Suprapubic skin (tissue), 4 donors: ENCODE results near the gene RAD9A. TPM values are rescaled to one million over a fixed set of nuclear protein-coding genes. Genes with fewer than 3 reads are reported as not detected.
"Not testable (repeated sequence)": the region's sequence is repeated elsewhere in the genome, so short reads cannot be mapped to it uniquely, and the experiment has no call there.

ENCODE experiments used
- DNase-seq, 2 donors: peaks; one replicate each; pipeline ENCODE4 v3.0.0-alpha.2; 2019; ENCODE audit warnings: low spot score in 2 of 2
- H3K27ac ChIP-seq: fragments of 200-600 bp; sonication (generic); one replicate; pipeline ENCODE4 v1.5.1; 2019
- H3K27me3 ChIP-seq: fragments of 200-600 bp; sonication (generic); one replicate; pipeline ENCODE4 v1.5.1; 2019
- H3K36me3 ChIP-seq: fragments of 200-600 bp; sonication (generic); one replicate; pipeline ENCODE4 v1.5.1; 2019
- H3K4me1 ChIP-seq: fragments of 200-600 bp; sonication (generic); one replicate; pipeline ENCODE4 v1.5.1; 2019
- H3K4me3 ChIP-seq: fragments of 200-600 bp; sonication (generic); one replicate; pipeline ENCODE4 v1.5.1; 2019; ENCODE audit warnings: mild to moderate bottlenecking
- H3K9me3 ChIP-seq: fragments of 200-600 bp; sonication (generic); one replicate; pipeline ENCODE4 v1.5.1; 2019
- CTCF ChIP-seq, 2 donors: fragments of 200-600 bp in 1 of 2; fragments of 450-650 bp in 1 of 2; sonication (generic) in 1 of 2; IDR thresholded peaks; one replicate each; pipeline ENCODE4 v1.5.1; 2016 to 2019; ENCODE audit warnings: antibody characterized with exemption in 2 of 2, mild to moderate bottlenecking in 1 of 2, moderate library complexity in 1 of 2
- EP300 ChIP-seq: sonication (generic); formaldehyde crosslinking; IDR thresholded peaks from one replicate; pipeline ENCODE4 v1.6.1; 2017; ENCODE audit warnings: antibody characterized with exemption
- POLR2A ChIP-seq, 2 donors: fragments of 450-650 bp; IDR thresholded peaks; one replicate each; pipeline ENCODE4 v1.6.1; 2017; ENCODE audit warnings: antibody characterized with exemption in 2 of 2, mild to moderate bottlenecking in 2 of 2, moderate library complexity in 2 of 2
- POLR2AphosphoS5 ChIP-seq, 3 donors: sonication (generic); formaldehyde crosslinking; IDR thresholded peaks; one replicate each; pipeline ENCODE4 v1.6.1; 2017; ENCODE audit warnings: antibody characterized with exemption in 3 of 3
- WGBS: methylation state at CpG from one replicate; pipeline ENCODE4 v1.1.5; 2018; 5-methylcytosine and 5-hydroxymethylcytosine counted together
- total RNA-seq, 4 donors: library from RNA; depleted of rRNA; stranded (reverse); fragments of >200 nt; gene quantifications; one replicate each; pipeline ENCODE4 v1.1.0, GENCODE V29; 2016

Gene RAD9A
- total RNA-seq, 4 donors from 2014 or later = 24.1 to 86.9 (median 28.5) TPM

DNA sequence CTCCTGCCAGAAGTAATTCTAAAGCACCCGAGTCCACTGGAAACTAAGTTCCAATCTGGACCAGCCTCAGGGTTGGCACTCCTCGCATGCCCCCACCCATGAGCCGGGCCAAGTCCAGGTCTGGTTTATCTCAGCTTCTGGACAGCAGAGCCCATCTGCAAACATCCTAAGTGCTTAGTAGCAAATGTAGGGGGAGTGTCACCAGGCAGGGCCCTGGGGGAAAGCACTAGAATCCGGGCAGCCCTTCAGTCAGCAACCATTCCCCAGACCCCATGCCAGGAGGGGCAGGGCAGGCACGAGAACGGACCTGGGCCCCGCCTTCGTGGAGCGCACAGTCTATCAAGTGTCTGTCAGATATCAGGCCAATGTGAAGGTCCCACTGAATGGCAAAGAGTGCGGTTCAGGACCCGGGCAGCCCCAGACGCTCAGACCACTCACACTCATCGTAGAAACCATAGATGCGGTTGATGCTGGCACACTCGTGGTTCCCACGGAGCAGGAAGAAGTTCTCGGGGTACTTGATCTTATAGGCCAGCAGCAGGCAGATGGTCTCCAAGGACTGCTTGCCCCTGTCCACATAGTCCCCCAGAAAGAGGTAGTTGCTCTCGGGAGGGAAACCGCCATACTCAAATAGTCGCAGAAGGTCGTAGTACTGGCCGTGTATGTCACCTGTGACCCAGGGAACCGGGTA lies 8.6 kb downstream of the RAD9A start:
- TF ChIP-seq POLR2A (IDR thresholded peaks at IDR 0.05) = no peak
- no peak for TF ChIP-seq EP300
- TF ChIP-seq CTCF (IDR thresholded peaks at IDR 0.05) = no peak
- no peak for TF ChIP-seq POLR2AphosphoS5 (IDR thresholded peaks at IDR 0.05)
- H3K27me3 ChIP-seq = no peaks in the 10 kb centered on the region
- no peaks in the 10 kb centered on the region for H3K9me3 ChIP-seq
- no peak for DNase-seq
- peak overlapping the region; percentile 96 for H3K27ac ChIP-seq
- H3K4me1 ChIP-seq = peaks cover 41% of the 10 kb centered on the region
- 20% methylated on average over 13 of the region's 23 CpGs for WGBS
- peak overlapping the region; percentile 90 for H3K4me3 ChIP-seq
- H3K36me3 ChIP-seq = peaks cover 43% of the 10 kb centered on the region

GRCh38 chr11:67400942-67401494 lies 9.2 kb downstream of the RAD9A start:
- no peak for DNase-seq

DNA sequence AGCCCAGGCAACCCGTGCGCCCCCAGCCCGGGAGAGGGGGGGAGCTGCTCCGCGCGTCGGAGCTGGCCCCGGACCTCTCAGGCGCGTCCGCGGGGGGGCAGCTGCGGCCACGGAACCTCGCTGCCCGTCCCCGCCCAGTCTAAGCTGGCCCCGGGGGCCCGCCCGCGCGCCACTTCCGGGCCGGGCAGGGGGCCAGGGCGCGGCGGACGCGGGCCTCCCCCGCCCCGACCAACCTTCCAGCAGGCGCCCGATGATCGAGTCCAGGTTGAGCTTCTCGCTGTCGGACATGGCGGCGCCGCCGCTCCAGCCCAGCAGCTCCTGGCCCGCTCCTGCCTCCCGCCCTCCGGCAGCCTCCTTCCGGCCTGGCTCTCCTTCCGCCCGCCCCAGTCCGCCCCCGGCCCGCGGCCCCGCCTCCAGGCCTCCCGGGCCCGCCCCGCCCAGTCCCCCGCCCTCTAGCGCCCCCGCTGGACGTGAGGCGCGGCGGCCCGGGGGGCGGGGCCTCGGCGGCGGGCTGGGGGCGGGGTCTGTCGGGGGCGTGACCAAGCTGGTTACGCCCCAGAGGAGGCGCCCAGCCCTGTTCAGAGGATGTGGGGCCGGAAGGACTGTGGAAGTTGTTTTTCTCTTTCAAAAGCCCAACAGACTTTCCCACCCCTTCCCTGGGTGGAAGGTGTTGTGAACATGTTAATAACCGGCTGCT lies 9.9 kb downstream of the RAD9A start, which contains the start of gene PPP1CA:
Gene PPP1CA (minus strand): TSS at position 364 of the 697 bp plus-strand sequence. CDS start 76 bp downstream, at position 288.
- TF ChIP-seq EP300 = no peak
- no peak for TF ChIP-seq POLR2AphosphoS5 (IDR thresholded peaks at IDR 0.05)
- TF ChIP-seq CTCF (IDR thresholded peaks at IDR 0.05) = peak in 1 of 2 donors; percentile 73
- peak in 1 of 2 donors; percentile 30 for TF ChIP-seq POLR2A (IDR thresholded peaks at IDR 0.05)
- Histone ChIP-seq H3K9me3 (no peaks in the 10 kb centered on the region), H3K4me1 (peaks cover 41% of the 10 kb centered on the region), H3K4me3 (peak within 1 kb of the TSS; percentile 90), H3K27ac (peak within 1 kb of the TSS; percentile 96), H3K36me3 (peaks cover 32% of the 10 kb centered on the region), H3K27me3 (no peaks in the 10 kb centered on the region)
- WGBS = no CpG with 5 or more reads among the region's 73 CpGs
- DNase-seq = peak; percentile 92 to 93

More at GRCh38 chr11:67400942-67401494, 9.2 kb downstream of the RAD9A start:
- no peaks in the 10 kb centered on the region for H3K9me3 ChIP-seq
- peaks cover 41% of the 10 kb centered on the region for H3K4me1 ChIP-seq
- WGBS = 17% methylated on average over 1 of the region's 27 CpGs
- TF ChIP-seq EP300 (no peak), POLR2AphosphoS5 (IDR thresholded peaks at IDR 0.05) (no peak), CTCF (IDR thresholded peaks at IDR 0.05) (no peak), POLR2A (IDR thresholded peaks at IDR 0.05) (no peak)
- H3K27me3 ChIP-seq = no peaks in the 10 kb centered on the region
- peak overlapping the region; percentile 90 for H3K4me3 ChIP-seq
- peaks cover 37% of the 10 kb centered on the region for H3K36me3 ChIP-seq
- peak overlapping the region; percentile 96 for H3K27ac ChIP-seq

- H3K27me3 ChIP-seq, DNase-seq, H3K9me3 ChIP-seq: not testable (repeated sequence)
- H3K4me1 ChIP-seq = peaks cover 42% of the 10 kb centered on the region
- 42% methylated on average over 19 of the region's 19 CpGs for WGBS
- peak overlapping the region; percentile 96 for H3K27ac ChIP-seq
- peak overlapping the region; percentile 90 for H3K4me3 ChIP-seq
- H3K36me3 ChIP-seq = peaks cover 27% of the 10 kb centered on the region
Measured at GRCh38 chr11:67402192-67402839, 10.5 kb downstream of the RAD9A start.

GRCh38 chr11:67403085-67403484 lies 11.3 kb downstream of the RAD9A start:
- H3K9me3 ChIP-seq, H3K27me3 ChIP-seq, H3K4me3 ChIP-seq, DNase-seq, H3K27ac ChIP-seq: not testable (repeated sequence)
- WGBS = 93% methylated on average over 9 of the region's 9 CpGs
- Histone ChIP-seq H3K4me1 (peaks cover 47% of the 10 kb centered on the region), H3K36me3 (peaks cover 19% of the 10 kb centered on the region)
